ENCODE measurements around the gene RET.

The RET gene

GRCh38 chr10:43053825-43054224, 23.0 kb upstream of the RET start:
- peak; percentile 2 for DNase-seq
- H3K27me3 Mint-ChIP-seq: peaks cover 53% of the 10 kb centered on the region
- H3K9me3 Mint-ChIP-seq: no peaks in the 10 kb centered on the region
- no peaks in the 10 kb centered on the region for H3K36me3 Mint-ChIP-seq
- CTCF ChIA-PET: no interaction called here
- H3K27ac Mint-ChIP-seq: no peak overlapping the region
- no peaks in the 10 kb centered on the region for H3K4me1 Mint-ChIP-seq
- H3K4me3 Mint-ChIP-seq: no peak overlapping the region

GRCh38 chr10:43054593-43054992, 22.3 kb upstream of the RET start:
- H3K4me1 Mint-ChIP-seq: no peaks in the 10 kb centered on the region
- peaks cover 46% of the 10 kb centered on the region for H3K27me3 Mint-ChIP-seq
- H3K36me3 Mint-ChIP-seq: no peaks in the 10 kb centered on the region
- DNase-seq: peak; percentile 8
- CTCF ChIA-PET: no interaction called here
- no peak overlapping the region for H3K27ac Mint-ChIP-seq
- no peaks in the 10 kb centered on the region for H3K9me3 Mint-ChIP-seq
- H3K4me3 Mint-ChIP-seq: no peak overlapping the region

- CTCF ChIA-PET: no interaction called here
- Mint-ChIP-seq H3K27me3 (peaks cover 45% of the 10 kb centered on the region), H3K4me3 (no peak overlapping the region), H3K9me3 (no peaks in the 10 kb centered on the region), H3K4me1 (no peaks in the 10 kb centered on the region), H3K36me3 (no peaks in the 10 kb centered on the region), H3K27ac (no peak overlapping the region)
- no peak for DNase-seq
These were observed 21.7 kb upstream of the RET start for GRCh38 chr10:43055217-43055616.

- peak; percentile 13 for DNase-seq
- H3K4me1 Mint-ChIP-seq: no peaks in the 10 kb centered on the region
- CTCF ChIA-PET: no interaction called here
- H3K27ac Mint-ChIP-seq: no peak overlapping the region
- no peaks in the 10 kb centered on the region for H3K9me3 Mint-ChIP-seq
- H3K4me3 Mint-ChIP-seq: no peak overlapping the region
- no peaks in the 10 kb centered on the region for H3K36me3 Mint-ChIP-seq
- peaks cover 41% of the 10 kb centered on the region for H3K27me3 Mint-ChIP-seq
These were observed 20.8 kb upstream of the RET start for GRCh38 chr10:43055991-43056567.

- CTCF ChIA-PET: no interaction called here
- H3K36me3 Mint-ChIP-seq: no peaks in the 10 kb centered on the region
- DNase-seq: peak; percentile 14
- H3K27ac Mint-ChIP-seq: no peak overlapping the region
- no peaks in the 10 kb centered on the region for H3K4me1 Mint-ChIP-seq
- no peak overlapping the region for H3K4me3 Mint-ChIP-seq
- H3K27me3 Mint-ChIP-seq: peaks cover 39% of the 10 kb centered on the region
- no peaks in the 10 kb centered on the region for H3K9me3 Mint-ChIP-seq
These were observed 20.3 kb upstream of the RET start for GRCh38 chr10:43056568-43057011.

DNA sequence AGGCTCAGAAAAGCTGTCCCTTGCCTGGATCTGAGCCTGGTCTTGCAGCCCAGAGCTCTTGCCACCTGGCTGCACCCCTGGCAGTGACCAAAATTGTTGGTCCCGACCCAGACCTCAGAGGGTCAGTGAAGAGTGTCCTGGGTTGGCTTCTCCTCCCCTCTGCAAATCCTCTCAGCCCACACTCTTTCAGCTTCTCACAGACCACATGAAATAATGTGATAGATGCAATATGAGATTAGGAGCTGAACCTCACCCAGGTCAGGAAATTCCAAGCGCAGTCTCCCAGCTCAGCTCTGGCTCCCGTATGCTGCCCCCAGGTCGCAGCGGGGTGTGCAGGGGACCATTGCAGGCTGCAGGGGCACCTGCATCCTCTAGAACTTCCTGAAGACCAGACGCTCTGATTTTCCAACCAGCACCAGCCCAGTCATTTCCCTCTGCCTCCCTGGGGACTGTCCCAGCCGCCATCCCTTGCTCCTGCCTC, 19.6 kb upstream of the RET start:
- Mint-ChIP-seq H3K27me3 (peaks cover 39% of the 10 kb centered on the region), H3K9me3 (no peaks in the 10 kb centered on the region), H3K4me3 (no peak overlapping the region), H3K36me3 (no peaks in the 10 kb centered on the region), H3K27ac (no peak overlapping the region), H3K4me1 (no peaks in the 10 kb centered on the region)
- peak; percentile 15 for DNase-seq
- CTCF ChIA-PET: no interaction called here

DNA sequence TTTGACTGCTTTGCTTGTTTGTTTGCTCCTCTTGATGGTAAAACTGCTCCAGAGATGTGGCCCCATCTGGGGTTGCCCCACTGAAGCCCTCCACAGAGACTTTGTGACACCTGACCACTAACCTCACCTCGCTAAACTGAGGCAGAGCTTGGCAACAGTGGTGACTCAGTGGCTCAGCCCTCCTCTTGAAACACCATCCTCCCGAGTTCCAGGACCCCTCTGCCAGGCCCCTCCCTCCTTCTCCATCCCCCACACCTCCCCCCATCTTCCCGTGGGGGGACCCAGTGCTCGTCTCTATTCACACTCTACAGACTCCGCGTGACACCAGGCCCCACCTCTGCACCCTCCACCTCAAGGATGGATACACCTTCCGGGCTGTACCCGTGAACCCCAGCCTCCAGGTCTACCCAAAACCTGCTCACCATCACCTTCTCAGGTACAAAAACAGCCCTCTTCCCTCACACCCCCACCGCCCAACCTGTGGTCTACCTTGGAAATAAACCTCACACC, 19.0 kb upstream of the RET start:
- Mint-ChIP-seq H3K27ac (no peak overlapping the region), H3K4me3 (no peak overlapping the region), H3K9me3 (no peaks in the 10 kb centered on the region), H3K27me3 (peaks cover 37% of the 10 kb centered on the region), H3K4me1 (no peaks in the 10 kb centered on the region), H3K36me3 (no peaks in the 10 kb centered on the region)
- CTCF ChIA-PET: no interaction called here
- peak; percentile 14 for DNase-seq

GRCh38 chr10:43058716-43059335, 18.0 kb upstream of the RET start:
- DNase-seq: no peak
- H3K27me3 Mint-ChIP-seq: peaks cover 34% of the 10 kb centered on the region
- H3K4me3 Mint-ChIP-seq: no peak overlapping the region
- H3K27ac Mint-ChIP-seq: no peak overlapping the region
- no peaks in the 10 kb centered on the region for H3K9me3 Mint-ChIP-seq
- CTCF ChIA-PET: no interaction called here
- H3K36me3 Mint-ChIP-seq: no peaks in the 10 kb centered on the region
- H3K4me1 Mint-ChIP-seq: no peaks in the 10 kb centered on the region

DNA sequence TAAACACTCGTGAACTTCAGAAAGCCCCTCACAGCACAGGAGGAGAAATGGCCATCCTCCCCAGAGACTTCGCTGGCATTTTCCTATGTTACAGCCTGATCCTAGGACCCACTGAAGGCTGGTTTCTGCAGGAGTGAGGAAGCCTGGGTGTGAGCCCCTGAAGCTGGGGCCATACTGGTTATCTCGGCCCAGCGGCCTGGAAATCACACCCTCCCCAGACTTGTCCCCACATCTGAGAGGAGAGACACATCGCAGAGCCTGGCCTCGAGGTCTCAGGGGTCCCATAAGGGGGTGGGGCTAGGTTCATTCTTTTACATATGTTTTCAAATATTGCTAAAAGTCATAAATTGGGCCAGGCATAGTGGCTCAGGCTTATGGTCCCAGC, 17.5 kb upstream of the RET start:
- Mint-ChIP-seq H3K4me3 (no peak overlapping the region), H3K9me3 (no peaks in the 10 kb centered on the region), H3K27me3 (peaks cover 34% of the 10 kb centered on the region), H3K4me1 (no peaks in the 10 kb centered on the region), H3K27ac (no peak overlapping the region), H3K36me3 (no peaks in the 10 kb centered on the region)
- CTCF ChIA-PET: no interaction called here
- no peak for DNase-seq

DNA sequence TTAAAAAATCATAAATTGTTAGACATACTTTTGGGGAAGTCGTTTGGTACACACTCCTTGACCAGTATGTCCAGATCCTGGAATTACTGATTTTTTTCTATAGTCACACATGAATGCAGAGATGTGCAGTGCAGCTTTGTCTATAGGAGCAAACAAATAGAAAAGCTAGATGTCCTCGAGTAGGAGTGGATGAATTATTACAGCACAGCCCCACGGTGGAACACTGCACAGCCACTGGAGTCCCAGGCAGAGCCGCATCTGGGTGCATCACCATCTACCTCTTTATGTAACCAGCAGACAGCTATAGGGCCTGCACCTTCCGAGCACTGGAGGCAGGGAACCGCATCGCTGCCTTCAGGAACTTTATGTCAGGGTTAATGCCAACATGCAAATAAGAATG, 17.0 kb upstream of the RET start:
- DNase-seq: no peak
- CTCF ChIA-PET: no interaction called here
- H3K9me3 Mint-ChIP-seq: no peaks in the 10 kb centered on the region
- no peaks in the 10 kb centered on the region for H3K36me3 Mint-ChIP-seq
- no peak overlapping the region for H3K4me3 Mint-ChIP-seq
- H3K4me1 Mint-ChIP-seq: no peaks in the 10 kb centered on the region
- peaks cover 29% of the 10 kb centered on the region for H3K27me3 Mint-ChIP-seq
- no peak overlapping the region for H3K27ac Mint-ChIP-seq

GRCh38 chr10:43060291-43060690, 16.6 kb upstream of the RET start:
- Mint-ChIP-seq H3K27me3 (peaks cover 28% of the 10 kb centered on the region), H3K27ac (no peak overlapping the region), H3K36me3 (no peaks in the 10 kb centered on the region), H3K4me1 (no peaks in the 10 kb centered on the region), H3K4me3 (no peak overlapping the region), H3K9me3 (no peaks in the 10 kb centered on the region)
- CTCF ChIA-PET: no interaction called here
- no peak for DNase-seq

GRCh38 chr10:43061331-43061730, 15.5 kb upstream of the RET start:
- no peaks in the 10 kb centered on the region for H3K36me3 Mint-ChIP-seq

DNA sequence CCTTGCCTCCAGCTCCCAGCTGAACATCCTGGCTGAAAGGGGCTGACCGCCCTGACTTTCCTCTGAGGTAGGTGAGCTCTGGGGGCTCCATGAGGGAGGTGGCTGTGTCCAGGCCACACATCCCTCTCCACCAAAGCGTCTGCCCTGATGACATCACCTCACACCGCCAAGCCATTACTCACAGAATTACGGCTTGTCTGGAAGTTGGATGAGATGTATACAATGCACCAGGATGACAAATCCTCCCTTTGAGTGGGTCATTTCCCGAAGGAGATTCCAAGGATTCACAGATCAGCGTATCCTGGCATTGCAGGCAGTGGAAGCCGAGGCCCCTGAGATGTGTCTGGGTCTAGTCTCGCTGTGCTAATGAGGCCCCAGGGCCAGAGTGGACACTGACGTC, 15.1 kb upstream of the RET start:
- Mint-ChIP-seq H3K27ac (no peak overlapping the region), H3K4me1 (no peaks in the 10 kb centered on the region)
- CTCF ChIA-PET: no interaction called here

More at GRCh38 chr10:43061331-43061730, 15.5 kb upstream of the RET start:
- CTCF ChIA-PET: no interaction called here
- Mint-ChIP-seq H3K4me3 (no peak overlapping the region), H3K27me3 (peaks cover 22% of the 10 kb centered on the region), H3K4me1 (no peaks in the 10 kb centered on the region), H3K9me3 (no peaks in the 10 kb centered on the region), H3K27ac (no peak overlapping the region)
- no peak for DNase-seq

DNA sequence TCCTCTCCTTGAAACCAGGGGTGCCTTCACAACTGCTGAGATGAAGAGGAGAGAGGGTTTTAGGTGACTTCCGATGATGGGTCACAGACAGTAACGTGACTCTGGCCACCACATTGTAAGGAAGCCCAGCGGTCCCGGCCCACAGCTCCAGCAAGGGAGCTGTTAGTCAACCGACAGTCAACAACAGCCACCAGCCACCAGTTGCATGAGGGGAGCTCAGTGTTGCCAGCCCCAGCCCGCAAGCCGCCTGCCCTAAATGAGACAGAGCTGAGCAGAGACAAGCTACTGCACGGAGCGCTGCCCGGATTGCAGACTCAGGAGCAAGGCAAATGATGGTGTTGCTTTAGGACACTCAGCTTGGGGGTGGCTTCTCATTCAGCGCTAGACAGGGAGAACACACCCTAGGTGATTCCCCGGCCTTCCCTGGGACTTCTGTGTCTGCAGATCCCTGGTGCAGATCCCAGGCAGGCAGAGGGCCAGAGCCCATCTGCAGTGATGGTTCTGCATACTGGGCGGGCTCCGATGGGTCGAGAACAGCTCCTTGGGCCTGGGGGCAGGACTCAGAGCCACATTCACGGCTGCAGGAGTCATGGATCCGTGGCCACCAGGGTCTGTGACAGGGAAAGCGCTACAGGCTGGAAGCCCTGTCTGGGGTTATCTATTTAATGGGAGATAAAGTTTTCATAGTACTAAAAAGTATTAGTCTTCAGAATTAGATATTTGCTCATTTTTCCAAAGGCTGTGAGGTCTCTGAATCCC, 14.3 kb upstream of the RET start:
- CTCF ChIA-PET: no interaction called here
- no peak for DNase-seq
- Mint-ChIP-seq H3K36me3 (no peaks in the 10 kb centered on the region), H3K4me3 (no peak overlapping the region), H3K27me3 (peaks cover 11% of the 10 kb centered on the region), H3K27ac (no peak overlapping the region), H3K9me3 (no peaks in the 10 kb centered on the region), H3K4me1 (no peaks in the 10 kb centered on the region)

More for the DNA sequence above, 15.1 kb upstream of the RET start:
- H3K9me3 Mint-ChIP-seq: no peaks in the 10 kb centered on the region
- H3K4me3 Mint-ChIP-seq: no peak overlapping the region
- H3K27me3 Mint-ChIP-seq: peaks cover 18% of the 10 kb centered on the region
- H3K36me3 Mint-ChIP-seq: no peaks in the 10 kb centered on the region
- no peak for DNase-seq
